Right lobe of liver (tissue), 6 donors: Measurements from ENCODE around the gene RCL1. TPM values are rescaled to one million over a fixed set of nuclear protein-coding genes. Genes with fewer than 3 reads are reported as not detected.
"Not testable (repeated sequence)": the region's sequence is repeated elsewhere in the genome, so short reads cannot be mapped to it uniquely, and the experiment has no call there.

ENCODE experiments used
- ATAC-seq, 4 donors: fragments of 200-7000 bp; cut with Tn5 transposase; one replicate each; pipeline ENCODE4 v1.9.1; 2020; ENCODE audit warnings: mild to moderate bottlenecking in 4 of 4, moderate library complexity in 4 of 4
- DNase-seq, 3 donors: peaks; one replicate each; pipeline ENCODE4 v3.0.0-alpha.2; 2020
- H3K27ac ChIP-seq, 3 donors: fragments of 200-600 bp; one replicate each; pipeline ENCODE4 v1.8.0; 2022
- H3K27me3 ChIP-seq, 2 donors: fragments of 200-600 bp; one replicate each; pipeline ENCODE4 v1.8.0; 2022
- H3K36me3 ChIP-seq, 4 donors: fragments of 200-600 bp; sonication (generic) in 1 of 4; one replicate each; pipeline versions ENCODE4 v1.5.1 to v1.8.0; 2017 to 2022; ENCODE audit warnings: control low read depth in 1 of 4
- H3K4me1 ChIP-seq, 4 donors: fragments of 200-600 bp; sonication (generic) in 1 of 4; one replicate each; pipeline versions ENCODE4 v1.5.1 to v1.8.0; 2017 to 2022; ENCODE audit warnings: control low read depth in 1 of 4
- H3K4me3 ChIP-seq, 3 donors: fragments of 200-600 bp; one replicate each; pipeline ENCODE4 v1.8.0; 2022
- H3K9me3 ChIP-seq, 4 donors: fragments of 200-600 bp; sonication (generic) in 1 of 4; one replicate each; pipeline versions ENCODE4 v1.5.1 to v1.8.0; 2017 to 2022; ENCODE audit warnings: control low read depth in 1 of 4
- POLR2A ChIP-seq: fragments of 450-650 bp; IDR thresholded peaks from one replicate; pipeline ENCODE4 v1.6.1; 2017; ENCODE audit warnings: antibody characterized with exemption, mild to moderate bottlenecking
- WGBS: methylation state at CpG from one replicate; pipeline ENCODE4 v1.1.6; 2018; ENCODE audit warnings: low coverage, low lambda C conversion rate; ENCODE audit not compliant: insufficient coverage; ENCODE audit errors: missing lambda C conversion rate; 5-methylcytosine and 5-hydroxymethylcytosine counted together
- intact Hi-C, 2 donors: fragments of 100-400 bp; cut with DNase I; formaldehyde crosslinking; loops; one replicate each; pipeline versions ENCODE4 v1.11.2 to v1.14.1; 2022
- total RNA-seq, 6 experiments: library from RNA; depleted of rRNA in 2 of 6; stranded (reverse); fragments of >200 nt in 2 of 6; fragmentation: NEBNext Ultra II Directional in 3 of 6; extraction: Animal tissue kit (Norgen Biotek cat#: 25700) in 3 of 6; gene quantifications; one replicate each; pipeline versions ENCODE4 v1.1.0 to v1.2.4, GENCODE V29; 2016 to 2023
- TF ChIP-seq, protein P1 (sequence below), 4 donors: fragments of 200-600 bp in 3 of 4; fragments of 450-650 bp in 1 of 4; IDR thresholded peaks; one replicate each; pipeline versions ENCODE4 v1.5.1 to v1.8.0; 2016 to 2022; ENCODE audit warnings: antibody characterized with exemption in 4 of 4, mild to moderate bottlenecking in 2 of 4
- donor health status: DM: no; HTN: yes; CAD: no.
- donor health status: DM: no; HTN: no; CAD: no.
- donor health status: DM: no; HTN: no; CAD: no.
- donor health status: DM: no; HTN: yes; CAD: no.
- donor health status: DM: no; HTN: yes; CAD: no.

The RCL1 gene
- total RNA-seq, 6 experiments from 2014 or later: 20.2 to 108 (median 63.4) TPM

- intact Hi-C loops: loop anchor here in 1 of 2 donors (10.0 kb wide), 1 partner anchor 84 kb away; the partner anchor contains the start of genes PLPP6 and SPATA6L
- Histone ChIP-seq H3K27me3 (no peaks in the 10 kb centered on the region), H3K9me3 (no peaks in the 10 kb centered on the region), H3K4me1 (no peaks in the 10 kb centered on the region), H3K4me3 (no peak overlapping the region), H3K27ac (no peak overlapping the region), H3K36me3 (no peaks in the 10 kb centered on the region)
- ATAC-seq (no peak), DNase-seq (no peak)
- TF ChIP-seq, protein P1, sequence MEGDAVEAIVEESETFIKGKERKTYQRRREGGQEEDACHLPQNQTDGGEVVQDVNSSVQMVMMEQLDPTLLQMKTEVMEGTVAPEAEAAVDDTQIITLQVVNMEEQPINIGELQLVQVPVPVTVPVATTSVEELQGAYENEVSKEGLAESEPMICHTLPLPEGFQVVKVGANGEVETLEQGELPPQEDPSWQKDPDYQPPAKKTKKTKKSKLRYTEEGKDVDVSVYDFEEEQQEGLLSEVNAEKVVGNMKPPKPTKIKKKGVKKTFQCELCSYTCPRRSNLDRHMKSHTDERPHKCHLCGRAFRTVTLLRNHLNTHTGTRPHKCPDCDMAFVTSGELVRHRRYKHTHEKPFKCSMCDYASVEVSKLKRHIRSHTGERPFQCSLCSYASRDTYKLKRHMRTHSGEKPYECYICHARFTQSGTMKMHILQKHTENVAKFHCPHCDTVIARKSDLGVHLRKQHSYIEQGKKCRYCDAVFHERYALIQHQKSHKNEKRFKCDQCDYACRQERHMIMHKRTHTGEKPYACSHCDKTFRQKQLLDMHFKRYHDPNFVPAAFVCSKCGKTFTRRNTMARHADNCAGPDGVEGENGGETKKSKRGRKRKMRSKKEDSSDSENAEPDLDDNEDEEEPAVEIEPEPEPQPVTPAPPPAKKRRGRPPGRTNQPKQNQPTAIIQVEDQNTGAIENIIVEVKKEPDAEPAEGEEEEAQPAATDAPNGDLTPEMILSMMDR (IDR thresholded peaks at IDR 0.05): no peak
- no peak for TF ChIP-seq POLR2A
- 98% methylated on average over 4 of the region's 5 CpGs for WGBS
These were observed 44.1 kb upstream of the RCL1 start for GRCh38 chr9:4748612-4749011.

DNA sequence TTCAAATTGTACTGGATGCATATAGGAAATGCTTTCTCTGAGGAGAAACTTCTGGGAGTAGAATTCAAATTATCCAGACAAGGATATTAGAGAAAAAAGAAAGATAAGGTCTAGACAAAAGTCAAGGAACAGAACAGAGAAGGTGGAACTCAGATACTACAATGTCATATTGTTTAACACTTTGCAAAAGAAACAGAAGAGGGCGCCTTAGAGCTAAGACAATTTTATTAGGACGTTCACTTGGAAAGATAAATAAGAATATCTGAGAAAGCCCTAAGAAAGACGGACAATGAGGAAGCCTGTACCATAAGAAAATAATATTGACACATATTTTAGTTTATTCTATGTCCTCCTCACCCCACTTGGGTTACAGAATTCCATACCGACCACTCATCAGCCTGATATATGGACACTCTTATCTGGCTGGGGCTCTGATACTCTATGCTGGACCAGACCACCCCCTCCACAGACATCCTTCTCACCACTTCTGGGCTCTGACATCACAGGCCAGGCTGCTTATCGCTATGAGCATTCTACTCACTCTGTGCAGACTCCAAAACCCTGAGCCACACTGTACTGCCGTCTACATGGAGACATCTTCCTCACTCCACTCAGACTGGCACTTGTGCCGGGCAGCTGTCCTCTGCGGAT is 42.6 kb upstream of the RCL1 start:
- WGBS: 37% methylated on average over 8 of the region's 8 CpGs
- peak; percentile 48 to 66 (median 65) for ATAC-seq
- no peaks in the 10 kb centered on the region for H3K36me3 ChIP-seq

DNA sequence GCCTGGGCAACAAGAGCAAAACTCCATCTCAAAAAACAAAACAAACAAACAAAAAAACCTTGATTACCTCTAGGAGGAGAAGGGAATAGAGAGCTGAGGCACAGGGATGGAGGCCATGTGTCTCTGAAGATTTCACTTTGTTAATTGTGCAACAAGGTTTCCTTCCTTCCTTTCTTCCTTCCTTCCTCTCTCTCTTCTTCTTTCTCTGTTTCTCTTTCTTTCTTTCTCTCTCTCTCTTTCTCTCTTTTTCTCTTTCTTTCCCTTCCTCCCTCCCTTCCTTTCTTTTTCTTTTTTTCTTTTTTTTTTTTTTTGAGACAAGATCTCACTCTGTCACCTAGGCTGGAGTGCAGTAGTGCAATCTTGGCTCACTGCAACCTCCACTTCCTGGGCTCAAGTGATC is 38.2 kb upstream of the RCL1 start:
- H3K27ac ChIP-seq, H3K4me3 ChIP-seq, H3K9me3 ChIP-seq, H3K4me1 ChIP-seq, intact Hi-C loops, H3K36me3 ChIP-seq, H3K27me3 ChIP-seq, DNase-seq, ATAC-seq: not testable (repeated sequence)

More for the DNA sequence above, 42.6 kb upstream of the RCL1 start:
- DNase-seq: no peak
- Histone ChIP-seq H3K9me3 (no peaks in the 10 kb centered on the region), H3K27me3 (no peaks in the 10 kb centered on the region), H3K4me3 (no peak overlapping the region), H3K27ac (no peak overlapping the region), H3K4me1 (no peaks in the 10 kb centered on the region)
- intact Hi-C loops: no loop called here
- no peak for TF ChIP-seq POLR2A
- TF ChIP-seq, protein P1 (IDR thresholded peaks at IDR 0.05): peak; percentile 40 to 66 (median 60)

DNA sequence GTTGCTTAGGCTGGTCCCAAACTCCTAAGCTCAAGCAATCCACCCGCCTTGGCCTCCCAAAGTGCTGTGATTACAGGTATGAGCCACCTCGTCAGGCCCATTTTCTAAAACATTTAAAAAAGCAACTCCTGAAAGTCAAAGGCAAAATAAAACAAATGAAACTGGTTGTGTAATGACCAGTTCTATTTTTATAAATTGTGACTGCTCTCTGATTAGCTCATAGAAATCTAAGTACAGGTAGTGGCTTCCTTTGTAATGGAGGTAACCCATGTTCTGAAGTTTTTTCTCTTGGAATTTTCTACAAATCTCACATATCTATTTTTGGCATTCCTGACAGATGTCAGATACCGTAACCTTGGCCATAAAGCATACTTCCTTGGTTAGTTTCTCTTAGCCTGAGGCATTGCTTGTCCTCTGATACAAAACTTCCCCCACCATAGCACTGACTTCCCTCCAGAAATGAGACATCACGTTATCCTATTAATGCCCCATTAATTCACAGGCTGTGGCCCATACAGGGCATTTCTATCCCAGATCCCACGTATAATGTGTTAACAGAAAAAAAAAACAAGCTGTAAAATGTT is 37.6 kb upstream of the RCL1 start:
- intact Hi-C loops: loop anchor here in 1 of 2 donors (5.0 kb wide), 1 partner anchor 237 kb away; no protein-coding TSS in a partner anchor
- DNase-seq: no peak
- Histone ChIP-seq H3K9me3 (no peaks in the 10 kb centered on the region), H3K4me3 (no peak overlapping the region), H3K27ac (no peak overlapping the region), H3K4me1 (no peaks in the 10 kb centered on the region), H3K27me3 (no peaks in the 10 kb centered on the region), H3K36me3 (no peaks in the 10 kb centered on the region)
- ATAC-seq: no peak
- 63% methylated on average over 5 of the region's 5 CpGs for WGBS
- no peak for TF ChIP-seq POLR2A
- TF ChIP-seq, protein P1 (IDR thresholded peaks at IDR 0.05): no peak

- TF ChIP-seq, protein P1 (IDR thresholded peaks at IDR 0.05): no peak
- Histone ChIP-seq H3K4me3 (no peak overlapping the region), H3K27ac (no peak overlapping the region), H3K36me3 (no peaks in the 10 kb centered on the region), H3K9me3 (no peaks in the 10 kb centered on the region), H3K4me1 (no peaks in the 10 kb centered on the region), H3K27me3 (no peaks in the 10 kb centered on the region)
- WGBS: 61% methylated on average over 4 of the region's 4 CpGs
- intact Hi-C loops: loop anchor here in 1 of 2 donors (5.0 kb wide), 1 partner anchor 236 kb away; no protein-coding TSS in a partner anchor
- ATAC-seq (no peak), DNase-seq (no peak)
These were observed 36.3 kb upstream of the RCL1 start for GRCh38 chr9:4756420-4756819.
